Thyroid gland (tissue), 4 donors: ENCODE measurements around the gene PLEKHD1. TPM values are rescaled to one million over a fixed set of nuclear protein-coding genes. Genes with fewer than 3 reads are reported as not detected.

ENCODE experiments used
- DNase-seq, 2 donors: peaks; one replicate each; pipeline ENCODE4 v3.0.0-alpha.2; 2019
- H3K27ac ChIP-seq, 3 donors: fragments of 200-600 bp; sonication (generic); 1 replicate in 2 of 3; 2 replicates in 1 of 3; pipeline ENCODE4 v1.5.1; 2016 to 2019; ENCODE audit warnings: mild to moderate bottlenecking in 1 of 3, moderate library complexity in 1 of 3
- H3K27me3 ChIP-seq: fragments of 200-600 bp; sonication (generic); one replicate; pipeline ENCODE4 v1.5.1; 2019
- H3K36me3 ChIP-seq, 2 donors: fragments of 200-600 bp; sonication (generic); one replicate each; pipeline ENCODE4 v1.5.1; 2016 to 2019
- H3K4me1 ChIP-seq, 2 donors: fragments of 200-600 bp; sonication (generic); one replicate each; pipeline ENCODE4 v1.5.1; 2017 to 2019
- H3K4me3 ChIP-seq, 3 donors: fragments of 200-600 bp; sonication (generic); replicated peaks in 1 of 3; 1 replicate in 2 of 3; 2 replicates in 1 of 3; pipeline ENCODE4 v1.5.1; 2016; ENCODE audit warnings: mild to moderate bottlenecking in 1 of 3
- H3K9me3 ChIP-seq: fragments of 200-600 bp; sonication (generic); one replicate; pipeline ENCODE4 v1.5.1; 2017
- POLR2A ChIP-seq, 2 donors: fragments of 450-650 bp; IDR thresholded peaks; one replicate each; pipeline ENCODE4 v1.6.1; 2017; ENCODE audit warnings: antibody characterized with exemption in 2 of 2, mild to moderate bottlenecking in 2 of 2, moderate library complexity in 1 of 2
- WGBS, 2 donors: methylation state at CpG; one replicate each; pipeline ENCODE4 v1.1.5; 2017; 5-methylcytosine and 5-hydroxymethylcytosine counted together
- intact Hi-C: fragments of 100-400 bp; cut with DNase I; formaldehyde crosslinking; loops from one replicate; pipeline ENCODE4 v1.15.1; 2023
- total RNA-seq, 4 donors: library from RNA; depleted of rRNA; stranded (reverse); fragments of >200 nt; gene quantifications; one replicate each; pipeline ENCODE4 v1.2.3, GENCODE V29; 2016
- TF ChIP-seq, protein P1 (sequence below), 6 experiments: fragments of 200-600 bp in 3 of 6; fragments of 450-650 bp in 3 of 6; sonication (generic) in 3 of 6; IDR thresholded peaks; one replicate each; pipeline ENCODE4 v1.5.1; 2016 to 2019; ENCODE audit warnings: antibody characterized with exemption in 6 of 6, mild to moderate bottlenecking in 2 of 6, inconsistent platforms in 1 of 6, moderate library complexity in 1 of 6

PLEKHD1 gene
- total RNA-seq, 4 donors from 2014 or later = 0.40 to 7.6 (median 2.7) TPM

DNA sequence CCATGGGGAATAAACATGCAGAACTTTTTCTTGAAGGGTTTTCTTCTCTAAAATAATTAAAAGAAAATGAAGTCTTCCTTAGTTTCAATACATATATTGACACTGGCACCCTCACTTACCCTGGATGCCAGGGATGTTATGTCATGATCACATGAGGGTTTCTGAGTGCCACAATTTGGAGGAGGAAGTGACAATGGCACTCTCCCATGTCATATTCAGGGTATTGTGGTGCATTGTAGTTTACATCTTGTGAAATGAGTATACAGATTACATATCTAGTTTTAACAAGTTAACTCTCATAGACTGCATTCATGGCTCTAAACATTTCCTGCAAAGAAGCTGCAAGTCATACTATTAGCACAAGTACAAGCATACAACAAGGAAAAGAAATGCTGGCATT, 52.4 kb downstream of the PLEKHD1 start:
- no peak for TF ChIP-seq POLR2A (IDR thresholded peaks at IDR 0.05)
- TF ChIP-seq, protein P1, sequence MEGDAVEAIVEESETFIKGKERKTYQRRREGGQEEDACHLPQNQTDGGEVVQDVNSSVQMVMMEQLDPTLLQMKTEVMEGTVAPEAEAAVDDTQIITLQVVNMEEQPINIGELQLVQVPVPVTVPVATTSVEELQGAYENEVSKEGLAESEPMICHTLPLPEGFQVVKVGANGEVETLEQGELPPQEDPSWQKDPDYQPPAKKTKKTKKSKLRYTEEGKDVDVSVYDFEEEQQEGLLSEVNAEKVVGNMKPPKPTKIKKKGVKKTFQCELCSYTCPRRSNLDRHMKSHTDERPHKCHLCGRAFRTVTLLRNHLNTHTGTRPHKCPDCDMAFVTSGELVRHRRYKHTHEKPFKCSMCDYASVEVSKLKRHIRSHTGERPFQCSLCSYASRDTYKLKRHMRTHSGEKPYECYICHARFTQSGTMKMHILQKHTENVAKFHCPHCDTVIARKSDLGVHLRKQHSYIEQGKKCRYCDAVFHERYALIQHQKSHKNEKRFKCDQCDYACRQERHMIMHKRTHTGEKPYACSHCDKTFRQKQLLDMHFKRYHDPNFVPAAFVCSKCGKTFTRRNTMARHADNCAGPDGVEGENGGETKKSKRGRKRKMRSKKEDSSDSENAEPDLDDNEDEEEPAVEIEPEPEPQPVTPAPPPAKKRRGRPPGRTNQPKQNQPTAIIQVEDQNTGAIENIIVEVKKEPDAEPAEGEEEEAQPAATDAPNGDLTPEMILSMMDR (IDR thresholded peaks at IDR 0.05) = no peak

DNA sequence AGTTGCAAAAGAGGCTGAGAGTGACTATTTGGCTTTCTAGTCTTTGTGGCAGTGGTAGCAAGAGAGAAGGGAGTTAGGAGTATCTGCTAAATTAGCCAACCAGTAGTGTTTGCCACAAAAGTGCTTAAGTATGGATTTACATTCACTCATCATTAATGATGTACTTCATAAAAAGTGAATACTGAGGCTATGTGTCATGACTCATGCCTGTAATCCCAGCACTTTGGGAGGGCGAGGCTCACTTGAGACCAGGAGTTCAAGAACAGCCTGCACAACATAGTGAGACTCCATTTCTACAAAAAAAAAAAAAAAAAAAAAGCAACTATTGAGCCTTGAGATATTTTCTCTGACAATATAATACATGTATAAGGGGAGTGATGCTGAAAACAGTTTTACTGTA, 53.4 kb downstream of the PLEKHD1 start:
- Histone ChIP-seq H3K36me3 (no peaks in the 10 kb centered on the region), H3K27ac (no peak overlapping the region), H3K27me3 (no peaks in the 10 kb centered on the region), H3K4me3 (no peak overlapping the region), H3K9me3 (no peaks in the 10 kb centered on the region), H3K4me1 (no peaks in the 10 kb centered on the region)
- 87 to 100% methylated on average over 1 of the region's 1 CpG for WGBS, 2 donors
- intact Hi-C loops = no loop called here
- DNase-seq = no peak
- TF ChIP-seq, protein P1 (IDR thresholded peaks at IDR 0.05) = no peak
- no peak for TF ChIP-seq POLR2A (IDR thresholded peaks at IDR 0.05)

More for the DNA sequence above, 52.4 kb downstream of the PLEKHD1 start:
- no peak overlapping the region for H3K27ac ChIP-seq
- H3K4me1 ChIP-seq = no peaks in the 10 kb centered on the region
- no peaks in the 10 kb centered on the region for H3K9me3 ChIP-seq
- H3K36me3 ChIP-seq = no peaks in the 10 kb centered on the region
- H3K4me3 ChIP-seq = no peak overlapping the region
- DNase-seq = no peak
- no peaks in the 10 kb centered on the region for H3K27me3 ChIP-seq
- intact Hi-C loops = no loop called here

DNA sequence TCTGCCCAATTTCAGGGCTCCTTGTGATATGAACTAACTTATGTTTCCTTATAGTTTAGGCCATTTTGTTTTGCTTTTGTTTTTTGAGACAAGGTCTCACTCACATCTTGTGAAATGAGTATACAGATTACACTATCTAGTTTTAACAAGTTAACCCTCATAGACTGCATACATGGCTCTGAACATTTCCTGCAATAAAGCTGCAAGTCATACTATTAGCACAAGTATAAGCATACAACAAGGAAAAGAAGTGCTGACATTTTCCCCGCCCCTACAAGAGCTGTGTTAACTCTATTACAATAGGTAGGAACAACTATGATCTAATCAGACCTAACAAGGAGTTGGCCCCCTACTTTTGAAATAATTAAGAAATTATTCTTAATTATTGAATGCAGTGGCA, 54.2 kb downstream of the PLEKHD1 start:
- 93 to 96% methylated on average over 1 of the region's 1 CpG for WGBS, 2 donors
- H3K4me3 ChIP-seq = no peak overlapping the region
- no peak for DNase-seq
- no peaks in the 10 kb centered on the region for H3K4me1 ChIP-seq
- H3K27ac ChIP-seq = no peak overlapping the region
- intact Hi-C loops = no loop called here
- no peak for TF ChIP-seq POLR2A (IDR thresholded peaks at IDR 0.05)
- TF ChIP-seq, protein P1 (IDR thresholded peaks at IDR 0.05) = no peak
- no peaks in the 10 kb centered on the region for H3K27me3 ChIP-seq
- H3K36me3 ChIP-seq = no peaks in the 10 kb centered on the region
- H3K9me3 ChIP-seq = no peaks in the 10 kb centered on the region

DNA sequence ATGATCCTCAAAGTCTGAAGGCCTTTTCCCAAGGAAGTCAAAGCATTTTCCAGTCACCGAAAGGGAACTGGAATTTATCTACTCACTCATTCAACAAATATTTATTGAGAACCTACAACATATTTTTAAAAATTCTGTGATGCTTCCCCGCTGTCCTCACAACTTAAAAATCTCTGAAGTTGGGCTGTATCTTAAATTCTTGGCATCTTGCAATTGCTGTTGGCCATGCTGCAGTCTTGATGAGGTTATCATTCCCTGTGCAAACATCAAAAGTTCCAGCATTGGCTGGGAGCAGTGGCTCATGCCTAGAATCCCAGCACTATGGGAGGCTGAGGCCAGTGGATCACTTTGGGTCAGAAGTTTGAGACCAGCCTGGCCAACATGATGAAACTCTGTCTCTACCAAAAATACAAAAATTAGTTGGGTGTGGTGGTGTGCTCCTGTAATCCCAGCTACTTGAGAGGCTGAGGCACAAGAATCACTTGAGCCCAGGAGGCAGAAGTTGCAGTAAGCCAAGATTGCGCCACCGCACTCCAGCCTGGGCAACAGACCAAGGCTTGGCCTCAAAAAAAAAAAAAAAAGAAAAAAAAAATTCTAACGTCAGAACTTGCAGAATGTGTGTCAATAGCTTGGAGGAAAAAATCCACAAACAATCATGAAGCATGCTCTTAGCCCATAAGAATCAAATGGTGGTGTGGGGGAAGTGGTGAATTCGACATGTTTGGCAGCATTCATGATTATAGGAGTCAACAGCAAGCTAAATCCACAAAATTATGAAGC, 55.3 kb downstream of the PLEKHD1 start:
- H3K4me1 ChIP-seq = no peaks in the 10 kb centered on the region
- peak; percentile 60 to 69 for DNase-seq
- H3K9me3 ChIP-seq = no peaks in the 10 kb centered on the region
- TF ChIP-seq, protein P1 (IDR thresholded peaks at IDR 0.05) = no peak
- TF ChIP-seq POLR2A (IDR thresholded peaks at IDR 0.05) = no peak
- H3K27me3 ChIP-seq = no peaks in the 10 kb centered on the region
- intact Hi-C loops = no loop called here
- H3K27ac ChIP-seq = peak overlapping the region in 1 of 3 donors; percentile 43
- no peaks in the 10 kb centered on the region for H3K36me3 ChIP-seq
- H3K4me3 ChIP-seq = no peak overlapping the region
- 44 to 46% methylated on average over 6 of the region's 6 CpGs for WGBS, 2 donors

GRCh38 chr14:69540654-69541335, 56.3 kb downstream of the PLEKHD1 start:
- H3K27me3 ChIP-seq = no peaks in the 10 kb centered on the region
- TF ChIP-seq POLR2A (IDR thresholded peaks at IDR 0.05) = no peak
- TF ChIP-seq, protein P1 (IDR thresholded peaks at IDR 0.05) = no peak
- WGBS, 2 donors = 84 to 86% methylated on average over 5 of the region's 5 CpGs
- intact Hi-C loops = no loop called here
- H3K36me3 ChIP-seq = no peaks in the 10 kb centered on the region
- no peak overlapping the region for H3K4me3 ChIP-seq
- peak overlapping the region in 1 of 3 donors; percentile 43 for H3K27ac ChIP-seq
- H3K4me1 ChIP-seq = no peaks in the 10 kb centered on the region
- DNase-seq = no peak
- no peaks in the 10 kb centered on the region for H3K9me3 ChIP-seq
